CD14-positive monocyte (primary cell): ENCODE measurements around the gene ITGA2. TPM values are rescaled to one million over a fixed set of nuclear protein-coding genes. Genes with fewer than 3 reads are reported as not detected.

ENCODE experiments used
- DNase-seq, 3 donors: peaks; one replicate each; pipeline ENCODE4 v3.0.0-alpha.2; 2011 to 2022
- H2AFZ ChIP-seq: 2 replicates; pipeline ENCODE4 v1.6.0; 2012; ENCODE audit warnings: mild to moderate bottlenecking, low read depth, low read length, inconsistent platforms; ENCODE audit not compliant: insufficient read depth, poor library complexity, severe bottlenecking
- H3K27ac ChIP-seq, 2 donors: 1 replicate in 1 of 2; 2 replicates in 1 of 2; pipeline ENCODE4 v1.5.1; 2012 to 2013; ENCODE audit warnings: low read length in 2 of 2, control low read depth in 1 of 2, inconsistent platforms in 1 of 2, low read depth in 1 of 2, mild to moderate bottlenecking in 1 of 2
- H3K27me3 ChIP-seq, 2 donors: one replicate each; pipeline versions ENCODE4 v1.6.0 to v1.6.1; 2011 to 2013; ENCODE audit warnings: low read length in 2 of 2; ENCODE audit not compliant: control insufficient read depth in 2 of 2, insufficient read depth in 2 of 2
- H3K36me3 ChIP-seq, 2 donors: replicated peaks in 1 of 2; 1 replicate in 1 of 2; 2 replicates in 1 of 2; pipeline versions ENCODE4 v1.5.1 to v1.6.1; 2012 to 2013; ENCODE audit warnings: low read length in 2 of 2, control low read depth in 1 of 2, inconsistent platforms in 1 of 2, mild to moderate bottlenecking in 1 of 2; ENCODE audit not compliant: insufficient read depth in 2 of 2, control insufficient read depth in 1 of 2
- H3K4me1 ChIP-seq, 2 donors: 1 replicate in 1 of 2; 2 replicates in 1 of 2; pipeline versions ENCODE4 v1.5.1 to v1.6.1; 2012 to 2013; ENCODE audit warnings: low read length in 2 of 2, control low read depth in 1 of 2, inconsistent platforms in 1 of 2, mild to moderate bottlenecking in 1 of 2, moderate library complexity in 1 of 2; ENCODE audit not compliant: insufficient read depth in 2 of 2, control insufficient read depth in 1 of 2
- H3K4me2 ChIP-seq: replicated peaks from 2 replicates; pipeline ENCODE3; 2012; ENCODE audit warnings: low read length, moderate library complexity, mild to moderate bottlenecking; ENCODE audit not compliant: poor library complexity, severe bottlenecking; ENCODE audit errors: extremely low read depth
- H3K4me3 ChIP-seq, 3 experiments: fragments of 200-600 bp in 1 of 3; sonication (generic) in 1 of 3; replicated peaks in 1 of 3; 1 replicate in 2 of 3; 2 replicates in 1 of 3; pipeline ENCODE4 v1.5.1; 2011 to 2013; ENCODE audit warnings: low read length in 3 of 3, mild to moderate bottlenecking in 3 of 3, control low read depth in 2 of 3, low read depth in 2 of 3, inconsistent platforms in 1 of 3, moderate library complexity in 1 of 3
- H3K79me2 ChIP-seq: 2 replicates; pipeline ENCODE4 v1.6.0; 2012; ENCODE audit warnings: mild to moderate bottlenecking, control low read depth, inconsistent platforms, low read length, moderate library complexity; ENCODE audit not compliant: insufficient read depth
- H3K9ac ChIP-seq: 2 replicates; pipeline ENCODE4 v1.6.0; 2017; ENCODE audit warnings: low read length, mild to moderate bottlenecking; ENCODE audit not compliant: insufficient read depth, poor library complexity, severe bottlenecking
- H3K9me3 ChIP-seq, 2 donors: replicated peaks in 1 of 2; 1 replicate in 1 of 2; 2 replicates in 1 of 2; pipeline versions ENCODE4 v1.5.1 to v1.6.1; 2012 to 2013; ENCODE audit warnings: low read length in 2 of 2, control low read depth in 1 of 2; ENCODE audit not compliant: control insufficient read depth in 1 of 2, insufficient read depth in 1 of 2
- H4K20me1 ChIP-seq: 2 replicates; pipeline ENCODE4 v1.6.0; 2012; ENCODE audit warnings: mild to moderate bottlenecking, low read length, control low read depth, moderate library complexity; ENCODE audit not compliant: insufficient read depth
- H3K27ac Mint-ChIP-seq, 7 donors: one replicate each; pipeline ENCODE4 v1.8.0; 2020; ENCODE audit warnings: mild to moderate bottlenecking in 7 of 7, mixed read lengths in 7 of 7, moderate library complexity in 6 of 7, inconsistent platforms in 2 of 7
- H3K27me3 Mint-ChIP-seq, 3 donors: one replicate each; pipeline ENCODE4 v1.8.0; 2021 to 2022; ENCODE audit warnings: low read depth in 3 of 3, mild to moderate bottlenecking in 3 of 3, mixed read lengths in 3 of 3, moderate library complexity in 3 of 3, inconsistent platforms in 1 of 3
- H3K36me3 Mint-ChIP-seq, 2 donors: one replicate each; pipeline ENCODE4 v1.8.0; 2020; ENCODE audit warnings: mixed read lengths in 2 of 2, inconsistent platforms in 1 of 2, mild to moderate bottlenecking in 1 of 2
- H3K4me1 Mint-ChIP-seq: one replicate; pipeline ENCODE4 v1.8.0; 2020; ENCODE audit warnings: mild to moderate bottlenecking, mixed read lengths
- H3K4me3 Mint-ChIP-seq, 2 donors: one replicate each; pipeline ENCODE4 v1.8.0; 2020; ENCODE audit warnings: mild to moderate bottlenecking in 2 of 2, mixed read lengths in 2 of 2, moderate library complexity in 1 of 2
- H3K9me3 Mint-ChIP-seq, 7 donors: one replicate each; pipeline ENCODE4 v1.8.0; 2020 to 2022; ENCODE audit warnings: mixed read lengths in 7 of 7, mild to moderate bottlenecking in 6 of 7, moderate library complexity in 6 of 7, inconsistent platforms in 2 of 7
- WGBS: methylation state at CpG from one replicate; pipeline ENCODE4 v1.1.5; 2013; ENCODE audit warnings: missing lambda C conversion rate; ENCODE audit not compliant: insufficient coverage; 5-methylcytosine and 5-hydroxymethylcytosine counted together
- intact Hi-C, 2 donors: fragments of 100-400 bp; cut with micrococcal nuclease; formaldehyde crosslinking; loops; one replicate each; pipeline versions ENCODE4 v1.15.0 to v1.15.1; 2023
- polyA plus RNA-seq, 3 donors: library from polyadenylated mRNA; depleted of rRNA in 1 of 3; unstranded in 2 of 3; stranded (reverse) in 1 of 3; fragments of 300-500 nt in 2 of 3; fragments of >200 nt in 1 of 3; fragmentation: Illumina TruSeq in 2 of 3; gene quantifications; 1 replicate in 2 of 3; 2 replicates in 1 of 3; pipeline ENCODE4 v1.2.3, GENCODE V29; 2012 to 2021
- TF ChIP-seq, protein P1 (sequence below): fragments of 200-600 bp; IDR thresholded peaks from one replicate; pipeline ENCODE4 v1.8.0; 2022; ENCODE audit warnings: antibody characterized with exemption, mild to moderate bottlenecking

Gene ITGA2
- polyA plus RNA-seq, 3 donors: not detected

DNA sequence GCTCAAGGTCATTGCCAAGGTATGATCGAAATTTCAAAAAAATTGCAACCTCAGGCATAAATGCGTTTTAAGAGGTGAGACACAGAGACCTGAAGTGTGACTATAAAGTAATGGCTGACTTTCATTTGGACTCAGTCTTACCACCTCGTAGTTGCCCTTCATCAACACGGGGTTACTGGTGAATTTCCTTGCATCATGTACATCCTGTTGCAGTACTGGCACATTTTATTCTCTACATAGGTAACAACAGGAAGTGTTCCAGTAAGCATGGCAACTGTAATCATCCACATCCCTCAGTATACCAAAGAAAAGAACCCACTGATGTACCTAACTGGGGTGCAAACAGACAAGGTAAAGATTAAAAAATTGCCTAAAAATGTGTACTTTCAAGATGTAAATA, 91.1 kb downstream of the ITGA2 start:
- no peak overlapping the region for H3K27ac Mint-ChIP-seq

DNA sequence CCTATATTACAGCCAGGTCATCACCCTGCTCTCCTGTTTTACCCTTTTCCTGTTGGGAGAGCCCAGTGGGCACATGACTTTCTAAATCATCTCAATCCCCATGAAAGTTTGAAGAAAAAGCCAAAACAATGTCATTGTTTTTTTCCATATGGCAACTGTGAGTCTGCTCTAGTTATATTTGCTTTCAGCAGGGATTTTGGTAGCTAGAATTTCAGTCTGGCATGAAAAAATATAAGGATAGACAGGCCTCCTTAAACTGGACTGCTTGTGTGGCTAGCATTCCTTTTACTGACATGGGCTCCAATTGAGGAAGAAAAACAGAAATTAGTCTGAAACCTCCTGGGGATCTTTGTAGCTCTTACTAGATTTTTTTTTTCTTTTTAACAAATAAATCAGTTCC, 94.8 kb downstream of the ITGA2 start:
- no peaks in the 10 kb centered on the region for H3K27me3 Mint-ChIP-seq
- H3K36me3 Mint-ChIP-seq: no peaks in the 10 kb centered on the region
- no peak overlapping the region for H3K27ac Mint-ChIP-seq
- TF ChIP-seq, protein P1, sequence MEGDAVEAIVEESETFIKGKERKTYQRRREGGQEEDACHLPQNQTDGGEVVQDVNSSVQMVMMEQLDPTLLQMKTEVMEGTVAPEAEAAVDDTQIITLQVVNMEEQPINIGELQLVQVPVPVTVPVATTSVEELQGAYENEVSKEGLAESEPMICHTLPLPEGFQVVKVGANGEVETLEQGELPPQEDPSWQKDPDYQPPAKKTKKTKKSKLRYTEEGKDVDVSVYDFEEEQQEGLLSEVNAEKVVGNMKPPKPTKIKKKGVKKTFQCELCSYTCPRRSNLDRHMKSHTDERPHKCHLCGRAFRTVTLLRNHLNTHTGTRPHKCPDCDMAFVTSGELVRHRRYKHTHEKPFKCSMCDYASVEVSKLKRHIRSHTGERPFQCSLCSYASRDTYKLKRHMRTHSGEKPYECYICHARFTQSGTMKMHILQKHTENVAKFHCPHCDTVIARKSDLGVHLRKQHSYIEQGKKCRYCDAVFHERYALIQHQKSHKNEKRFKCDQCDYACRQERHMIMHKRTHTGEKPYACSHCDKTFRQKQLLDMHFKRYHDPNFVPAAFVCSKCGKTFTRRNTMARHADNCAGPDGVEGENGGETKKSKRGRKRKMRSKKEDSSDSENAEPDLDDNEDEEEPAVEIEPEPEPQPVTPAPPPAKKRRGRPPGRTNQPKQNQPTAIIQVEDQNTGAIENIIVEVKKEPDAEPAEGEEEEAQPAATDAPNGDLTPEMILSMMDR: no peak
- H3K79me2 ChIP-seq: no peaks in the 10 kb centered on the region
- no peak overlapping the region for H3K27ac ChIP-seq
- H3K4me2 ChIP-seq: no peak overlapping the region
- H3K9me3 ChIP-seq: no peaks in the 10 kb centered on the region
- H4K20me1 ChIP-seq: no peaks in the 10 kb centered on the region
- no peaks in the 10 kb centered on the region for H3K9me3 Mint-ChIP-seq
- DNase-seq: no peak
- no peaks in the 10 kb centered on the region for H3K36me3 ChIP-seq
- H3K27me3 ChIP-seq: no peaks in the 10 kb centered on the region
- H3K4me3 Mint-ChIP-seq: no peak overlapping the region
- no peak overlapping the region for H2AFZ ChIP-seq
- no peaks in the 10 kb centered on the region for H3K4me1 Mint-ChIP-seq
- no peak overlapping the region for H3K4me3 ChIP-seq
- no peak overlapping the region for H3K9ac ChIP-seq
- intact Hi-C loops: no loop called here
- H3K4me1 ChIP-seq: no peaks in the 10 kb centered on the region

More for the DNA sequence above, 91.1 kb downstream of the ITGA2 start:
- H3K4me3 Mint-ChIP-seq: no peak overlapping the region
- H3K27me3 Mint-ChIP-seq: no peaks in the 10 kb centered on the region
- Histone ChIP-seq H3K4me2 (no peak overlapping the region), H2AFZ (no peak overlapping the region), H3K36me3 (no peaks in the 10 kb centered on the region), H3K9me3 (no peaks in the 10 kb centered on the region), H3K79me2 (no peaks in the 10 kb centered on the region), H4K20me1 (no peaks in the 10 kb centered on the region), H3K4me3 (no peak overlapping the region), H3K27ac (no peak overlapping the region), H3K27me3 (no peaks in the 10 kb centered on the region), H3K4me1 (no peaks in the 10 kb centered on the region), H3K9ac (no peak overlapping the region)
- H3K4me1 Mint-ChIP-seq: no peaks in the 10 kb centered on the region
- TF ChIP-seq, protein P1: no peak
- no peaks in the 10 kb centered on the region for H3K36me3 Mint-ChIP-seq
- intact Hi-C loops: no loop called here
- no peak for DNase-seq
- H3K9me3 Mint-ChIP-seq: no peaks in the 10 kb centered on the region
- 97% methylated on average over 3 of the region's 4 CpGs for whole genome bisulfite sequencing
